ENCODE data around the gene HK2.

HK2 gene

DNA sequence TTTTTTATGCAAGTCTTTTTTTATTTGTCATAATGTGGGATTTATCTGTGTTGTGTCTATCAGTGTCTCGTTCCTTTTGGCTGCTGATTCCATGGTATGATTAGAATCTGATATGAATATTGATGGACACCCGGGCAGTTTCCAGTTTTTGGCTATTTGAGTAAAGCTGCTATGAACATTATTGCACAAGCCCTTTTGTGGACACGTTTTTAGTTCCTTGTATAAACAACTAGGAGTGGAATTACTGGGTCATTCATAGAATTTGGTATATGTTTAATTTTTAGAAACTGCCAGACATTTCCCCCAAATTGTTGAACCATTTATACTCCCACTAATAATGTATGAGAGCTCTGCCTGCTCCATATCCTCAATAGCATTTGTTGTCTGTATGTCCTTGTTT lies 26.6 kb downstream of the HK2 start:
- DNase-seq (ENCODE audit: low spot score) = no peak
- TF ChIP-seq, protein P1, sequence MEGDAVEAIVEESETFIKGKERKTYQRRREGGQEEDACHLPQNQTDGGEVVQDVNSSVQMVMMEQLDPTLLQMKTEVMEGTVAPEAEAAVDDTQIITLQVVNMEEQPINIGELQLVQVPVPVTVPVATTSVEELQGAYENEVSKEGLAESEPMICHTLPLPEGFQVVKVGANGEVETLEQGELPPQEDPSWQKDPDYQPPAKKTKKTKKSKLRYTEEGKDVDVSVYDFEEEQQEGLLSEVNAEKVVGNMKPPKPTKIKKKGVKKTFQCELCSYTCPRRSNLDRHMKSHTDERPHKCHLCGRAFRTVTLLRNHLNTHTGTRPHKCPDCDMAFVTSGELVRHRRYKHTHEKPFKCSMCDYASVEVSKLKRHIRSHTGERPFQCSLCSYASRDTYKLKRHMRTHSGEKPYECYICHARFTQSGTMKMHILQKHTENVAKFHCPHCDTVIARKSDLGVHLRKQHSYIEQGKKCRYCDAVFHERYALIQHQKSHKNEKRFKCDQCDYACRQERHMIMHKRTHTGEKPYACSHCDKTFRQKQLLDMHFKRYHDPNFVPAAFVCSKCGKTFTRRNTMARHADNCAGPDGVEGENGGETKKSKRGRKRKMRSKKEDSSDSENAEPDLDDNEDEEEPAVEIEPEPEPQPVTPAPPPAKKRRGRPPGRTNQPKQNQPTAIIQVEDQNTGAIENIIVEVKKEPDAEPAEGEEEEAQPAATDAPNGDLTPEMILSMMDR (IDR thresholded peaks at IDR 0.05; ENCODE audit: extremely low read depth, missing control alignments) = no peak

- DNase-seq (ENCODE audit: low spot score) = no peak
- TF ChIP-seq, protein P1 (IDR thresholded peaks at IDR 0.05; ENCODE audit: extremely low read depth, missing control alignments) = no peak
These were observed 27.6 kb downstream of the HK2 start for GRCh38 chr2:74861531-74861930.

- no peak for DNase-seq (ENCODE audit: low spot score)
- TF ChIP-seq, protein P1 (IDR thresholded peaks at IDR 0.05; ENCODE audit: extremely low read depth, missing control alignments) = no peak
These were observed 28.4 kb downstream of the HK2 start for GRCh38 chr2:74862020-74862964.

GRCh38 chr2:74863802-74864248 lies 29.9 kb downstream of the HK2 start:
- TF ChIP-seq, protein P1 (IDR thresholded peaks at IDR 0.05; ENCODE audit: extremely low read depth, missing control alignments) = no peak
- DNase-seq (ENCODE audit: low spot score) = no peak

GRCh38 chr2:74864728-74865722 lies 31.1 kb downstream of the HK2 start:
- no peak for DNase-seq (ENCODE audit: low spot score)
- TF ChIP-seq, protein P1 (IDR thresholded peaks at IDR 0.05; ENCODE audit: extremely low read depth, missing control alignments) = no peak

DNA sequence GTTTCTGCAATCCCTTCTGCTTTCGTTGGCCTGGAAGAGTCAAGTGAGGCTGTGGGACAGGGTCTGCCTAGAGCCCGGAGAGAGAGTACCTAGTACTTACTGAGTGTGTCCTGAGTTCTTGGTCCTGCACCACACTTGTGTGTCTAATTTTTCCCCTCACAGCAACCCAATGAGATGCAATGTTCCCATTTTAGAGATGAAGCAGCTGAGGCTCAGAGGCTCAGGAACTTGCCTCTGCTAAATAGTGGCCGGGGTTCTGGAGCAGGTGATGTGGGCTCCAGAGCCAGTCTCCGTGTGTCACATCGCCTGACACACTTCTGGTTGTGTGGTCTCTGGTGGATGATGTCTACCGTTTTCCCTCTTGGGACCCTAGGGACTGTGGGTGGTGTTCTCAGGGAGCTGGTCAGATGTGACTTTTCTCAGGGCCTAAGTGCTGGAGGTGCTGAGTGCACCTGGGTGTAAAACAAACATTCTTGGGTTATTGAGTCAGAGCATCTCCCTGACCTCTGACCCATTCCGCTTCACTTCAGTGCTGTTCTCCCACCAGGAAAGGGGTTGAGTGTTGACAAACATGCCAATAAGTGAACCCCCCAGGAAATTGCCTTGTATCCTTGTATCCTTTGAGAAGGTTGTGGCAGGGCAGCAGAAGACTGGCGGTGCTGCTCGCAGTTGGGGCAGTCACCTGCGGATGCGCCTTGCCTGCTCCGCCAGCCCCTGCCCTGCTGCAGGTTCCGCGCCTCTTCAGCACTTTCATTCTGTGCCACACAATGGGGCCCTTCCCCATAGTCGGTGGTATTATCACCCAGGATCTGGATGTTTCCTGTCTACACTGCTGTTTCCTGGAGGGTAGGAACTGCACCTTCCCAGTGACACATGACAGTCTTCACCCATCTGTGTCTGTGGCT lies 32.1 kb downstream of the HK2 start:
- TF ChIP-seq, protein P1 (IDR thresholded peaks at IDR 0.05; ENCODE audit: extremely low read depth, missing control alignments) = no peak
- DNase-seq (ENCODE audit: low spot score) = no peak

Measured in GM20000 (cell line).